ENCODE results near the gene NPTX2. TPM values are rescaled to one million over a fixed set of nuclear protein-coding genes. Genes with fewer than 3 reads are reported as not detected.

NPTX2 gene
- total RNA-seq, 4 donors from 2014 or later = 10.1 to 49.8 (median 24.7) TPM

GRCh38 chr7:98671733-98672331, 54.7 kb downstream of the NPTX2 start:
- TF ChIP-seq POLR2A (IDR thresholded peaks at IDR 0.05) (no peak), POLR2AphosphoS5 (IDR thresholded peaks at IDR 0.05) (no peak), CTCF (IDR thresholded peaks at IDR 0.05) (no peak), EP300 (IDR thresholded peaks at IDR 0.05) (no peak)
- WGBS, 2 donors (ENCODE audit: low coverage in 1 of 2) = 22 to 100% methylated on average over 1 to 2 of the region's 2 CpGs
- ATAC-seq = no peak

GRCh38 chr7:98674461-98674860, 57.4 kb downstream of the NPTX2 start:
- peaks cover 0 to 45% (median 0%) of the 10 kb centered on the region in 3 donors for H3K9me3 ChIP-seq
- TF ChIP-seq CTCF (IDR thresholded peaks at IDR 0.05) (no peak), POLR2A (IDR thresholded peaks at IDR 0.05) (no peak), POLR2AphosphoS5 (IDR thresholded peaks at IDR 0.05) (no peak), EP300 (IDR thresholded peaks at IDR 0.05) (no peak)
- no peaks in the 10 kb centered on the region for H3K36me3 ChIP-seq
- no peak overlapping the region for H3K4me3 ChIP-seq
- no peak for ATAC-seq
- H3K27ac ChIP-seq = no peak overlapping the region
- peaks cover 38% of the 10 kb centered on the region for H3K27me3 ChIP-seq
- 57 to 85% methylated on average over 4 to 5 of the region's 8 CpGs for WGBS, 2 donors (ENCODE audit: low coverage in 1 of 2)
- H3K4me1 ChIP-seq = no peaks in the 10 kb centered on the region

More at GRCh38 chr7:98671733-98672331, 54.7 kb downstream of the NPTX2 start:
- H3K4me3 ChIP-seq = no peak overlapping the region
- no peaks in the 10 kb centered on the region for H3K36me3 ChIP-seq
- peaks cover 0 to 27% (median 0%) of the 10 kb centered on the region in 3 donors for H3K9me3 ChIP-seq
- H3K27me3 ChIP-seq = peaks cover 34% of the 10 kb centered on the region
- H3K4me1 ChIP-seq = no peaks in the 10 kb centered on the region
- H3K27ac ChIP-seq = no peak overlapping the region

- ATAC-seq = no peak
- peaks cover 0 to 45% (median 0%) of the 10 kb centered on the region in 3 donors for H3K9me3 ChIP-seq
- H3K36me3 ChIP-seq = no peaks in the 10 kb centered on the region
- 50% methylated on average over 1 of the region's 9 CpGs; no CpG with 5 or more reads in 1 of the 2 donors for WGBS, 2 donors (ENCODE audit: low coverage in 1 of 2)
- H3K27ac ChIP-seq = no peak overlapping the region
- no peak overlapping the region for H3K4me3 ChIP-seq
- TF ChIP-seq POLR2AphosphoS5 (IDR thresholded peaks at IDR 0.05) (no peak), EP300 (IDR thresholded peaks at IDR 0.05) (no peak), CTCF (IDR thresholded peaks at IDR 0.05) (no peak), POLR2A (IDR thresholded peaks at IDR 0.05) (no peak)
- no peaks in the 10 kb centered on the region for H3K4me1 ChIP-seq
- H3K27me3 ChIP-seq = peaks cover 38% of the 10 kb centered on the region
Measured at GRCh38 chr7:98674881-98675280, 57.8 kb downstream of the NPTX2 start.

- WGBS, 2 donors (ENCODE audit: low coverage in 1 of 2) = 43% methylated on average over 2 of the region's 7 CpGs; no CpG with 5 or more reads in 1 of the 2 donors
Measured at GRCh38 chr7:98678215-98678614, 61.1 kb downstream of the NPTX2 start.

More at GRCh38 chr7:98678215-98678614, 61.1 kb downstream of the NPTX2 start:
- Histone ChIP-seq H3K27me3 (peaks cover 44% of the 10 kb centered on the region), H3K9me3 (peaks cover 0 to 23% (median 0%) of the 10 kb centered on the region in 3 donors), H3K36me3 (no peaks in the 10 kb centered on the region), H3K4me3 (no peak overlapping the region), H3K4me1 (no peaks in the 10 kb centered on the region), H3K27ac (no peak overlapping the region)
- no peak for ATAC-seq
- TF ChIP-seq CTCF (IDR thresholded peaks at IDR 0.05) = no peak
- no peak for TF ChIP-seq EP300 (IDR thresholded peaks at IDR 0.05)
- no peak for TF ChIP-seq POLR2AphosphoS5 (IDR thresholded peaks at IDR 0.05)
- no peak for TF ChIP-seq POLR2A (IDR thresholded peaks at IDR 0.05)

Other genes with a start within 250 kb of the NPTX2 start
- gene BAIAP2L1, start 216.2 kb upstream of the NPTX2 start, total RNA-seq = 1 to 10 TPM in 3 of 4 donors, under 1 TPM in 1; 0.13 to 6.7 (median 2.1) TPM

All from gastroesophageal sphincter (tissue), 4 donors.